DMS53 treated with DMSO at 0.1 percent for 48 hours (cell line): ENCODE results near the gene ZBTB33.

ENCODE experiments used
- DNase-seq: peaks from one replicate; lab custom pipeline; 2025; ENCODE audit not compliant: unreplicated experiment; lab: John Stamatoyannopoulos, UW

Gene ZBTB33, protein sequence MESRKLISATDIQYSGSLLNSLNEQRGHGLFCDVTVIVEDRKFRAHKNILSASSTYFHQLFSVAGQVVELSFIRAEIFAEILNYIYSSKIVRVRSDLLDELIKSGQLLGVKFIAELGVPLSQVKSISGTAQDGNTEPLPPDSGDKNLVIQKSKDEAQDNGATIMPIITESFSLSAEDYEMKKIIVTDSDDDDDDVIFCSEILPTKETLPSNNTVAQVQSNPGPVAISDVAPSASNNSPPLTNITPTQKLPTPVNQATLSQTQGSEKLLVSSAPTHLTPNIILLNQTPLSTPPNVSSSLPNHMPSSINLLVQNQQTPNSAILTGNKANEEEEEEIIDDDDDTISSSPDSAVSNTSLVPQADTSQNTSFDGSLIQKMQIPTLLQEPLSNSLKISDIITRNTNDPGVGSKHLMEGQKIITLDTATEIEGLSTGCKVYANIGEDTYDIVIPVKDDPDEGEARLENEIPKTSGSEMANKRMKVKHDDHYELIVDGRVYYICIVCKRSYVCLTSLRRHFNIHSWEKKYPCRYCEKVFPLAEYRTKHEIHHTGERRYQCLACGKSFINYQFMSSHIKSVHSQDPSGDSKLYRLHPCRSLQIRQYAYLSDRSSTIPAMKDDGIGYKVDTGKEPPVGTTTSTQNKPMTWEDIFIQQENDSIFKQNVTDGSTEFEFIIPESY

GRCh38 chrX:120250522-120251271, at the start of gene ZBTB33:
TSS of gene ZBTB33 (plus strand) at chrX:120250812. CDS start at chrX:120253416, 2,604 bp downstream.
- DNase-seq: peak; percentile 88

- DNase-seq: no peak
These were observed 49.8 kb upstream of the ZBTB33 start for GRCh38 chrX:120200851-120201250.

GRCh38 chrX:120205816-120206753, 44.5 kb upstream of the ZBTB33 start:
- DNase-seq: no peak

- DNase-seq: no peak
These were observed 43.5 kb upstream of the ZBTB33 start for GRCh38 chrX:120207009-120207605.

DNA sequence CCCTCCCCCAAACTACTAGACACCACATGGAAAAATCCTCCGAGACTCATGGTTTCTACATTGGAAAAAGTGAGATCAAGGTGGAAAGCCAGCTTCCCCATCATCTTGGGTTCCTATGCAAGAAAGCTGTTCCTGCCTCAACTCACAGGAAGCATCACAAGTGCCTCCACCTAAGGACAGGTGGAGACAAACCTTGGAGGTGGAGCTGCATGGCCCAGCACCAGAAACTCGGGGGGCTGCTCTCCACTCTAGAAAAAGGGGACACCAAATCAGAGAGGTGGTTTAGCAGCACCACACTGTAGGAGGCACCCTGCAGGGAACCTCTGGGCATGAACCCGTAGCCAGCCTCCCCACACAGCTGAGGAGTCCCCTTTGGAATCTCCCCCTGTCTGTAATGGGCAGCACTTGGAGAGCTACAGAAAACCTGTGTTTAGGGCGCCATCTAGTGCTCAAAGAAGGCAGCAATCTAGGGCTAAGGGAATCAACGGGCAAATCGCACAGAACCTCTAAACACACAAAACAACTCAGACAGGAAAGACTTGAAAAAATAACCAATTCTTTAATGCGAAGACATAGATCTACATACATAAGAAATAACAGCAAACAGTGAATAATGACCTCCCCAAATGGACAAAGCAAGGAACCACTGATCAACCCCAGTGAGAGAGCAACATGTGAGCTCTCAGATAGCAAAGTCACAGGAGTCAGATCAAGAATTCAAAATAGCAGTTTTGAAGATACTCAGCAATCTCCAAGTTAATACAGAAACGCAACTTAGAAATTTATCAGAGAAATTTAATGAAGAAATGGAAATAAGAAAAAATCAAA, 37.0 kb upstream of the ZBTB33 start:
- peak; percentile 12 for DNase-seq

DNA sequence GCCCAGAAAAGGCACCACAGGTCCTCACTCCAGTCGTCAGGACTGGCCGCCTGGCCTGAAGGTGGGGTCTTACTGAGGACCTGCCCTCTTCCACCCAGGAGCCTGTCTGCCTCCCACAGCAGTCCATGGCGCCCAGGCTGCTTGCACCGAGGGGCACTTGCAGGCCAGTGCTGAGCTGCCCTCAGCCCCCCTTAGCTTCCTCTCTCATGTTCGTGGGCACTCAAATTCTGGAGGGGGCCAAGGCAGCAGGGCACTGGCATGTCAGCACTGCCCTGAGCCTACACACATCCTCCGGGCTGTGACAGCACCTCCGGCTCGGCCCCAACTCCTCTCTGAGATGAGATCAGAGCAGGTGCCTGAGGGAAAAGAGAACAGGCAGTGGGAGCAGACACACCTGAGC, 27.2 kb upstream of the ZBTB33 start:
- DNase-seq: no peak

DNA sequence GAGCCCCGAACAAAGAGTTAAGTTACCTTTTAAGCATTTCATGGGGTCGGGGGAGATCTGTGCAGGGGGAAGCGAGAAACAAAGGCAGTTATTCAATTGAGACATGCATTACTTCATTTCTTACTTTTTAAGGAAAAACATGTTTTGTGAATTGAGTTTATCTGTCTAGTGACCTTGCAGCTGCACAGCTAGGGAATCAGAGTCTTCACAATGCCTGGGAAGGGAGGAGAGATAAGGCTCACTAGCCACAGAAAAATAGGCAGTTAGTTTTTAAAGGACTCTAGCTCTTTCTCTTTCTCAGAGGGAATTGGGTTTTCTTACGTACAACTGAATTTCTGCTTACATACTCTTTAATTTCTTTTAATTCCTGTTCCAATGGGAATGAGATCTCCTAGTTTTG, 26.2 kb upstream of the ZBTB33 start:
- no peak for DNase-seq

GRCh38 chrX:120228187-120228908, 22.3 kb upstream of the ZBTB33 start:
- no peak for DNase-seq

- no peak for DNase-seq
These were observed 15.3 kb upstream of the ZBTB33 start for GRCh38 chrX:120235284-120235683.

GRCh38 chrX:120236687-120237479, 13.7 kb upstream of the ZBTB33 start:
- no peak for DNase-seq

DNA sequence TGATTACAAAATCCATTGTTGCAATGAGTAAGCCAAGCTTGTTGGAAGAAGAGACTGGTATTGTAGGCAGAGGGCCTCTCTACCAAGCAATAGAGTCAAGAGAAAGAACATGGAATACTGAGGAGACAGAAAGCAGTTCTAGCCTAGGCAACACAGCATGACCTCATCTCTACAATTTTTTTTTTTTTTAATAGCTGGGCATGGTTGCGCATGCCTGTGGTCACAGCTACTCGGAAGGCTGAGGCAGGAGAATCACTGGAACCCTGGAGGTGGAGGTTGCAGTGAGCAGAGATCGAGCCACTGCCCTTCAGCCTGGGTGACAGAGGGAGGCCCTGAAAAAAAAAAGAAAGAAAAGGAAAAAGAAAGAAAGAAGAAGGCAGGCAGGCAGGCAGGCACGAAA, 11.7 kb upstream of the ZBTB33 start:
- no peak for DNase-seq

- no peak for DNase-seq
These were observed 7.8 kb upstream of the ZBTB33 start for GRCh38 chrX:120242813-120243212.

DNA sequence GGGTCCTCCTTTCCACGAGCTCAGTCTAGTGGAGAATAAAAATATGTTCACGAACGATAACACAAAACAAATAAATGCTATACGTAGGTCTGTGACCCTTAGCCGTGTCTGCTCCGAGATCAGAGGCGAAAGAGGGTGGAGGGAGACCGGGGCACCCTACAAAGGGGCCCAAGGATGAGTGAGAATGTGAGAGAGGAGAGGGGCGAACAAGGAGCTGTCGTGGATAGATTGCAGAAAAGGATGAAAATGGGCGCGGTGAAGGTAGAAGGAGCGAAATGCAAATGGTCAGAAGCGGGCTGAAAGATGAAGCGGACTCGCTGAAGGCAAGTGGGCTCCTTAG, 6.2 kb upstream of the ZBTB33 start:
- DNase-seq: no peak

DNA sequence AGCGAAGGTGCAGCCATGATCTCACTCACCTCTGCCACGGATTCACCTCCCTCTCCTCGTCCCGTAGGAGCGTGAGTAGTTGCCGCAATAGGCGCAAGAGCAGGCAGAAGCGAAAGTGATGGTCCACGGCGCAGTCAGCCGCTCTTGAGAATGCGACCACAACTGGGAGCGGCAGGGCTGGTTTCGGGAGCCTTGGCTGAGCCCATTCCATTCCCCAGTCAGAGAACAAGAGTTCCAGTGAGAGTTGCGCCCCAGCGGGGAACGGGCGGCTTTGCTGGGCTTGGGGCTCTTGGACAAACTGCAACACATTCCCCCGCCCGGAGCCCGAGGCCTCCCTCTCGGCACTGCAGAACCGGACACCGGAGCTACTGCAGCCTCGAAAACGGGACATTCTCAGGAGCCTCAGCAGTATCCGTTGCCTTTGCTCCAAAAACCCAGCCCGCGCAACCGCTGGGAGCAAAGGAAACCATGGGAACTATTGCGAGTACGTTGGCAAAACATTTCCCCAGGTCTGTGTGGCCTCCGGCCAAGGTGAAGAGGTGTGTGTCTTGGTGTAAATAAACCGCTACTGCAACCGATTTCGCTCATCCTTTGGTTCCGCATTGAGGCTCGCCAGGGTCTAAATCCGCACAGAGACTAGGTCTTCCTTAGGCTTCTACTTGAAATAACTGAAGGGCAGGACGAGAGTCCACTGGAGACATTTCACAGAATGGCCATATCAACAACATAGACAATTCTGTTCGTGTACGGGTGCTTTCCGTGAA, 5.7 kb upstream of the ZBTB33 start:
- peak; percentile 71 for DNase-seq

DNA sequence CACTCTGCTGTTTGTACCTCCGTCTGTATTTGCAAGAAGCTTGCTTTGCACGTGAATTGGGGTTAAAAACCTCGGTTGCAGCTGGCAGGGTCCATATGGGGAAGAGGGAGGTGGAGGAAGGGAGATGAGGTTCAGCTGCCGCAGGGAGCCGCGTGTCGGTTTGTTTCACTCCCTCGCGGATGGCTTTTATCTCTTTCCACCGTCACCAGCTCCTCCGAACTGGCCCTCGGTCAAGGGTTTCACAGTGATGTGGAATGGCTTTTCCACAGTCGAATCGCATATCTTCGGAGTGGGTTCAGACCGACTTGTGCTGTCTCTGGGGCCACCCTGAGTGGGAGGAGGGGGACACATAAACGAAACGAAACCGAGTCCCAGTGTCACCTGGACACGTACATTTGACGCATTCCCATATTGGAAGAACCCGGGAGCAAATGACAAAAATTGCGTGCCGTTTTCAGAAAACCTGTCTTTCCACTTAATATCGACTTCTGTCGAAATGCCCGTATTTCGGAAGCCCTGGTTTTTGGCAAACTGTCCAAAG, 929 bp downstream of the ZBTB33 start:
- peak; percentile 16 for DNase-seq

GRCh38 chrX:120253784-120254183, 3.2 kb downstream of the ZBTB33 start:
- no peak for DNase-seq

DNA sequence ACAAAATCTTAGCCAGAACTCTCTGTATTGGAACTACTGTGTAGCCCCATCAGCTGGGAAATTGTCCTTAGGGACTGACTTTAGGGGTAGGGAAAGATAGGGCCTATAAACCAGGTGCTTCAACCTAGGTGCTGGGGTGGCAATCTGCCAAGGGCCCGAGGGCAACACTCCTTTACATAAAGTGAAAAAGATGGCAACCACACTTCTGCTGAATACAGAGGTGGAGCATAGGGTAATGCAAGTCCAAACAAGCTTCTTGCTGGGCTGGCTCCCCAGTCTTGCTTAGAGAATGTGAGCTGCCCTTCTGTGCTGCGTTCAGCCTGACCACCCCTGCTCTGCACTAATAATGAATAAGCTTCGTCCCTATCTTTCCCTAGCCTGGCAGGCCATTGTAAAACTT, 9.8 kb downstream of the ZBTB33 start:
- no peak for DNase-seq
